KMS-11 (cell line): ENCODE measurements around the gene MRPL10.

Source experiments
- H2AFZ ChIP-seq: fragments of 200-600 bp; sonication (generic); 2 replicates; pipeline ENCODE4 v1.6.1; 2016; ENCODE audit warnings: antibody characterized with exemption, mixed run types, low read depth
- H3K27ac ChIP-seq: fragments of 200-600 bp; sonication (generic); 2 replicates; pipeline ENCODE4 v1.6.1; 2016; ENCODE audit warnings: mild to moderate bottlenecking, mixed run types
- H3K27me3 ChIP-seq: fragments of 200-600 bp; sonication (generic); 2 replicates; pipeline ENCODE4 v1.6.1; 2017; ENCODE audit warnings: mild to moderate bottlenecking, low read depth, mixed run types, moderate library complexity; ENCODE audit not compliant: insufficient read depth
- H3K36me3 ChIP-seq: fragments of 200-600 bp; sonication (generic); 2 replicates; pipeline ENCODE4 v1.6.1; 2017; ENCODE audit warnings: mild to moderate bottlenecking, mixed run types; ENCODE audit not compliant: insufficient read depth
- H3K4me1 ChIP-seq: fragments of 200-600 bp; sonication (generic); 2 replicates; pipeline ENCODE4 v1.6.1; 2016; ENCODE audit warnings: mild to moderate bottlenecking, low read depth, mixed run types; ENCODE audit not compliant: poor library complexity, severe bottlenecking
- H3K4me2 ChIP-seq: fragments of 200-600 bp; sonication (generic); 2 replicates; pipeline ENCODE4 v1.7.0; 2016; ENCODE audit warnings: mild to moderate bottlenecking, mixed run types
- H3K4me3 ChIP-seq: fragments of 200-600 bp; sonication (generic); IDR thresholded peaks from 2 replicates; pipeline ENCODE4 v1.6.1; 2017; ENCODE audit warnings: low read depth, low read length, mixed read lengths; ENCODE audit not compliant: insufficient read depth
- H3K79me2 ChIP-seq: fragments of 200-600 bp; sonication (generic); 2 replicates; pipeline ENCODE4 v1.6.1; 2016; ENCODE audit warnings: low read depth, mixed run types; ENCODE audit not compliant: insufficient read depth
- H3K9ac ChIP-seq: fragments of 200-600 bp; sonication (generic); 2 replicates; pipeline ENCODE4 v1.6.1; 2016; ENCODE audit warnings: mild to moderate bottlenecking, mixed run types
- H4K20me1 ChIP-seq: fragments of 200-600 bp; sonication (generic); 2 replicates; pipeline ENCODE4 v1.6.1; 2016; ENCODE audit warnings: mild to moderate bottlenecking, mixed run types; ENCODE audit not compliant: insufficient read depth
- CTCF ChIP-seq: fragments of 200-600 bp; sonication (generic); conservative IDR thresholded peaks from 2 replicates; pipeline ENCODE4 v1.6.1; 2017; ENCODE audit warnings: low read depth, mild to moderate bottlenecking, antibody characterized with exemption, low read length, moderate library complexity, mixed read lengths

The MRPL10 gene

GRCh38 chr17:47801906-47802305 lies 29.4 kb downstream of the MRPL10 start:
- H2AFZ ChIP-seq = no peak overlapping the region
- H3K27me3 ChIP-seq = 0 out of 2 replicates have a peak, but pooled peaks cover 6% of the 10 kb centered on the region
- H3K27ac ChIP-seq = no peak overlapping the region
- TF ChIP-seq CTCF = no peak
- H3K4me1 ChIP-seq = no peaks in the 10 kb centered on the region
- H3K36me3 ChIP-seq = no peaks in the 10 kb centered on the region
- H4K20me1 ChIP-seq = no peaks in the 10 kb centered on the region
- H3K9ac ChIP-seq = no peak overlapping the region
- H3K4me3 ChIP-seq = no peak overlapping the region
- no peak overlapping the region for H3K4me2 ChIP-seq
- H3K79me2 ChIP-seq = no peaks in the 10 kb centered on the region

- H3K4me2 ChIP-seq = no peak overlapping the region
- no peak overlapping the region for H3K4me3 ChIP-seq
- H3K27me3 ChIP-seq = 0 out of 2 replicates have a peak, but pooled peaks cover 6% of the 10 kb centered on the region
- no peaks in the 10 kb centered on the region for H3K79me2 ChIP-seq
- TF ChIP-seq CTCF = no peak
- H3K9ac ChIP-seq = no peak overlapping the region
- no peaks in the 10 kb centered on the region for H4K20me1 ChIP-seq
- H3K36me3 ChIP-seq = no peaks in the 10 kb centered on the region
- no peak overlapping the region for H3K27ac ChIP-seq
- no peak overlapping the region for H2AFZ ChIP-seq
- no peaks in the 10 kb centered on the region for H3K4me1 ChIP-seq
Observed at GRCh38 chr17:47801176-47801765, 30.1 kb downstream of the MRPL10 start.

- no peak overlapping the region for H3K4me2 ChIP-seq
- H2AFZ ChIP-seq = no peak overlapping the region
- TF ChIP-seq CTCF = no peak
- no peak overlapping the region for H3K9ac ChIP-seq
- H3K4me1 ChIP-seq = no peaks in the 10 kb centered on the region
- H3K36me3 ChIP-seq = no peaks in the 10 kb centered on the region
- no peaks in the 10 kb centered on the region for H3K79me2 ChIP-seq
- no peaks in the 10 kb centered on the region for H4K20me1 ChIP-seq
- H3K27ac ChIP-seq = no peak overlapping the region
- no peak overlapping the region for H3K4me3 ChIP-seq
- H3K27me3 ChIP-seq = peaks cover 7% of the 10 kb centered on the region; the same call in 1 of the 2 replicates
Observed at GRCh38 chr17:47800686-47801085, 30.7 kb downstream of the MRPL10 start.

- H4K20me1 ChIP-seq = no peaks in the 10 kb centered on the region
- no peak for TF ChIP-seq CTCF
- no peak overlapping the region for H2AFZ ChIP-seq
- no peak overlapping the region for H3K4me2 ChIP-seq
- H3K9ac ChIP-seq = no peak overlapping the region
- no peaks in the 10 kb centered on the region for H3K79me2 ChIP-seq
- no peaks in the 10 kb centered on the region for H3K4me1 ChIP-seq
- no peaks in the 10 kb centered on the region for H3K36me3 ChIP-seq
- H3K27me3 ChIP-seq = peaks cover 16% of the 10 kb centered on the region; the same call in 1 of the 2 replicates
- no peak overlapping the region for H3K27ac ChIP-seq
- no peak overlapping the region for H3K4me3 ChIP-seq
Observed at GRCh38 chr17:47797797-47798196, 33.5 kb downstream of the MRPL10 start.
